HFFc6 (cell line): Measurements from ENCODE around the gene POLDIP2. TPM values are rescaled to one million over a fixed set of nuclear protein-coding genes. Genes with fewer than 3 reads are reported as not detected.

Experiments used
- DNase-seq: peaks from one replicate; pipeline ENCODE4 v3.0.0-alpha.2; 2018
- H3K27ac Mint-ChIP-seq: 2 replicates; pipeline ENCODE4 v1.8.0; 2020; ENCODE audit warnings: mild to moderate bottlenecking, mixed read lengths
- H3K27me3 Mint-ChIP-seq: 2 replicates; pipeline ENCODE4 v1.8.0; 2021; ENCODE audit warnings: mild to moderate bottlenecking, moderate library complexity, mixed read lengths; ENCODE audit not compliant: insufficient read depth
- H3K36me3 Mint-ChIP-seq: 2 replicates; pipeline ENCODE4 v1.8.0; 2021; ENCODE audit warnings: low read depth, mixed read lengths
- H3K4me1 Mint-ChIP-seq: 2 replicates; pipeline ENCODE4 v1.8.0; 2020; ENCODE audit warnings: low read depth, mixed read lengths
- H3K4me3 Mint-ChIP-seq: 2 replicates; pipeline ENCODE4 v1.8.0; 2020; ENCODE audit warnings: mild to moderate bottlenecking, moderate library complexity, mixed read lengths
- H3K9me3 Mint-ChIP-seq: 2 replicates; pipeline ENCODE4 v1.8.0; 2020; ENCODE audit warnings: mild to moderate bottlenecking, mixed read lengths
- total RNA-seq, 6 experiments: library from RNA; stranded (reverse); fragmentation: NEBNext Ultra II Directional; extraction: Animal tissue kit (Norgen Biotek cat#: 25700); gene quantifications; 2 replicates in 1 of 6; 3 replicates in 5 of 6; pipeline ENCODE4 v1.2.3, GENCODE V29; 2021
- TF ChIP-seq, protein P1 (sequence below): fragments of 200-600 bp; sonication (generic); IDR thresholded peaks from 2 replicates; pipeline ENCODE4 v1.5.0; 2021; ENCODE audit warnings: antibody characterized with exemption, mild to moderate bottlenecking

Gene POLDIP2
- total RNA-seq, 6 experiments from 2014 or later, result 104 to 118 (median 106) TPM

GRCh38 chr17:28372203-28372944 lies 15.0 kb upstream of the POLDIP2 start:
- TF ChIP-seq, protein P1, sequence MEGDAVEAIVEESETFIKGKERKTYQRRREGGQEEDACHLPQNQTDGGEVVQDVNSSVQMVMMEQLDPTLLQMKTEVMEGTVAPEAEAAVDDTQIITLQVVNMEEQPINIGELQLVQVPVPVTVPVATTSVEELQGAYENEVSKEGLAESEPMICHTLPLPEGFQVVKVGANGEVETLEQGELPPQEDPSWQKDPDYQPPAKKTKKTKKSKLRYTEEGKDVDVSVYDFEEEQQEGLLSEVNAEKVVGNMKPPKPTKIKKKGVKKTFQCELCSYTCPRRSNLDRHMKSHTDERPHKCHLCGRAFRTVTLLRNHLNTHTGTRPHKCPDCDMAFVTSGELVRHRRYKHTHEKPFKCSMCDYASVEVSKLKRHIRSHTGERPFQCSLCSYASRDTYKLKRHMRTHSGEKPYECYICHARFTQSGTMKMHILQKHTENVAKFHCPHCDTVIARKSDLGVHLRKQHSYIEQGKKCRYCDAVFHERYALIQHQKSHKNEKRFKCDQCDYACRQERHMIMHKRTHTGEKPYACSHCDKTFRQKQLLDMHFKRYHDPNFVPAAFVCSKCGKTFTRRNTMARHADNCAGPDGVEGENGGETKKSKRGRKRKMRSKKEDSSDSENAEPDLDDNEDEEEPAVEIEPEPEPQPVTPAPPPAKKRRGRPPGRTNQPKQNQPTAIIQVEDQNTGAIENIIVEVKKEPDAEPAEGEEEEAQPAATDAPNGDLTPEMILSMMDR, result no peak
- H3K4me3 Mint-ChIP-seq, result peak overlapping the region; percentile 87
- peaks cover 8% of the 10 kb centered on the region; the same call in 1 of the 2 replicates for H3K36me3 Mint-ChIP-seq
- DNase-seq, result no peak
- H3K9me3 Mint-ChIP-seq, result no peaks in the 10 kb centered on the region
- H3K27me3 Mint-ChIP-seq, result no peaks in the 10 kb centered on the region; the same call in 1 of the 2 replicates
- peak overlapping the region; percentile 31; the same call in 1 of the 2 replicates for H3K27ac Mint-ChIP-seq
- peaks cover 35% of the 10 kb centered on the region for H3K4me1 Mint-ChIP-seq

DNA sequence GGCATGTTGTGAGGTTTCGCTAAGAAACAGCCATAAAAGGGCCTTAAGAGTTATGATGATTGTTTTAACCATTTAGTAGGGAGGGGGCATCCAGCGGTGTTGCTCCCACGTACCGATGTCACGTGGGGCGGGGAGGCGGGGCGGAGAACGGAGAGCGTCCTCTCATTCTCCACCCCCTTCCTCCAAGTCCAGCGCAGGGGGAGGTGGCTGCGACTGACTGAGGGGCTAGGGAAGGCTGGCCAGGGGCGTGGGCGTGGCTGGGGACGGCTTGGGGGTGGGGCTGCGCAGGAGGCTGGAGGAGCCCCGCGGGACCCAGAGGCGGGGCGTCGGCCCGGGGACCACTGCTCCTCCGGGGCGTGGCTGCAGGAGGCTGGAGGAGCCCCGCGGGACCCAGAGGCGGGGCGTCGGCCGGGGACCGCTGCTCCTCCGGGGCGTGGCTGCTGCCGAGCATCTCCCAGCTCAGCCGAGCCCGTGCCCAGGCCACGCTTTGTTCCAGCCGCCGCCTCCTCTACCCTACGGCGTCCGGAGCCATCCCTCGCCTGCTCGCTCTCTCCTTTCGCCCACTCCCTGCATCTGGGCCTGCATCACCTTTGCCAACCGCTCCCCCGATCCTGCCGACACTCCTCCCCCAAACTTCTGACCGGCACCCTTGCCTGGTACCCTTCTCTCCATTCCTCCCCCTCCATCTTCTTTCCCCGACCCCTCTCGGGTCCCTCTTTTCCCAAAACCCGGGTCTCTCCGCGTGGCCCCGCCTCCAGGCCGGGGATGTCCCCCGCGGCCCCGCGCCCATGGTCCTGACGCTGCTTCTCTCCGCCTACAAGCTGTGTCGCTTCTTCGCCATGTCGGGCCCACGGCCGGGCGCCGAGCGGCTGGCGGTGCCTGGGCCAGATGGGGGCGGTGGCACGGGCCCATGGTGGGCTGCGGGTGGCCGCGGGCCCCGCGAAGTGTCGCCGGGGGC lies 14.2 kb upstream of the POLDIP2 start, which contains the start of gene SARM1:
SARM1 (plus strand) TSS at position 450 of the 958 bp plus-strand sequence; CDS start at position 789, 339 bp downstream.
- TF ChIP-seq, protein P1, result no peak

GRCh38 chr17:28370744-28371103 lies 13.4 kb upstream of the POLDIP2 start:
- H3K4me3 Mint-ChIP-seq, result peak overlapping the region; percentile 87
- DNase-seq, result no peak
- H3K4me1 Mint-ChIP-seq, result peaks cover 35% of the 10 kb centered on the region
- peak overlapping the region; percentile 70 for H3K27ac Mint-ChIP-seq
- no peaks in the 10 kb centered on the region for H3K9me3 Mint-ChIP-seq
- TF ChIP-seq, protein P1, result no peak
- H3K27me3 Mint-ChIP-seq, result no peaks in the 10 kb centered on the region; the same call in 1 of the 2 replicates
- peaks cover 8% of the 10 kb centered on the region; the same call in 1 of the 2 replicates for H3K36me3 Mint-ChIP-seq

More for the DNA sequence above, 14.2 kb upstream of the POLDIP2 start, which contains the start of gene SARM1:
- H3K27me3 Mint-ChIP-seq, result no peaks in the 10 kb centered on the region; the same call in 1 of the 2 replicates
- peak within 1 kb of the TSS; percentile 75 for H3K27ac Mint-ChIP-seq
- peaks cover 35% of the 10 kb centered on the region for H3K4me1 Mint-ChIP-seq
- peaks cover 8% of the 10 kb centered on the region; the same call in 1 of the 2 replicates for H3K36me3 Mint-ChIP-seq
- no peaks in the 10 kb centered on the region for H3K9me3 Mint-ChIP-seq
- H3K4me3 Mint-ChIP-seq, result peak within 1 kb of the TSS; percentile 87
- DNase-seq, result peak; percentile 77

GRCh38 chr17:28370035-28370743 lies 12.9 kb upstream of the POLDIP2 start, which contains the start of gene VTN:
Gene VTN (minus strand): TSS chr17:28370307. CDS start chr17:28370203, 104 bp downstream.
- H3K27me3 Mint-ChIP-seq, result no peaks in the 10 kb centered on the region; the same call in 1 of the 2 replicates
- peak within 1 kb of the TSS; percentile 70 for H3K27ac Mint-ChIP-seq
- H3K4me3 Mint-ChIP-seq, result peak within 1 kb of the TSS; percentile 87
- H3K9me3 Mint-ChIP-seq, result no peaks in the 10 kb centered on the region
- TF ChIP-seq, protein P1, result no peak
- H3K36me3 Mint-ChIP-seq, result peaks cover 8% of the 10 kb centered on the region; the same call in 1 of the 2 replicates
- H3K4me1 Mint-ChIP-seq, result peaks cover 35% of the 10 kb centered on the region
- DNase-seq, result no peak

DNA sequence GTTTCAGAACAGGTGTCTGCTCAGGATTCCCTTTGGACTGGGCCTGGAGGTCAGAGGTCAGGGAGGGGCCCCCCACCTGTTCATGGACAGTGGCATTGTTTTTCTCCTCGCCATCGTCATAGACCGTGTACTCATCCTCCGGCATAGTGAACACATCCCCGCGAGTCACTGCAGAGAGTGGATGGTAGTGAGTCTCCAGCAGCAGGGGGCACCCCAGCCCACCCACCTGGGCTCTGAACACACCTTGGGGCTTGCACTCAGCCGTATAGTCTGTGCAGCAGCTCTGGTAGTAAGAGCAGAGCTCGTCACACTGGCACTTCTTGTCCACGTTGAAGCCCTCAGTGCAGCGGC lies 12.3 kb upstream of the POLDIP2 start:
- TF ChIP-seq, protein P1, result no peak
- peaks cover 4% of the 10 kb centered on the region; the same call in 1 of the 2 replicates for H3K36me3 Mint-ChIP-seq
- no peaks in the 10 kb centered on the region; the same call in 1 of the 2 replicates for H3K27me3 Mint-ChIP-seq
- H3K27ac Mint-ChIP-seq, result peak overlapping the region; percentile 70; the same call in 1 of the 2 replicates
- no peaks in the 10 kb centered on the region for H3K9me3 Mint-ChIP-seq
- peaks cover 31% of the 10 kb centered on the region for H3K4me1 Mint-ChIP-seq
- DNase-seq, result no peak
- H3K4me3 Mint-ChIP-seq, result no peak overlapping the region; the same call in 1 of the 2 replicates
